Common myeloid progenitor, CD34-positive (primary cell): Measurements from ENCODE around the gene UQCC3.
"Not testable (repeated sequence)": the region's sequence is repeated elsewhere in the genome, so short reads cannot be mapped to it uniquely, and the experiment has no call there.

Experiments
- CTCF ChIA-PET: fragments of 350-600 bp; sonication (Branson Sonifier 250); formaldehyde crosslinking; loops from one replicate; lab custom pipeline; 2021; ENCODE audit warnings: antibody characterized with exemption; lab: Charles Lee
- POLR2A ChIA-PET: fragments of 350-600 bp; sonication (Branson Sonifier 250); formaldehyde crosslinking; loops from one replicate; lab custom pipeline; 2021; ENCODE audit warnings: antibody characterized with exemption; lab: Charles Lee
- DNase-seq, 3 donors: peaks; one replicate each; pipeline versions ENCODE4 v3.0.0 to v3.0.0-alpha.2; 2013
- H3K27ac ChIP-seq, 2 experiments: 1 replicate in 1 of 2; 2 replicates in 1 of 2; pipeline ENCODE4 v1.7.0; 2013; ENCODE audit warnings: inconsistent platforms in 2 of 2, low read length in 2 of 2, mild to moderate bottlenecking in 2 of 2, low read depth in 1 of 2, moderate library complexity in 1 of 2; ENCODE audit not compliant: severe bottlenecking in 2 of 2, insufficient read depth in 1 of 2, poor library complexity in 1 of 2
- H3K27me3 ChIP-seq, 5 experiments: replicated peaks in 2 of 5; 1 replicate in 3 of 5; 2 replicates in 2 of 5; pipeline versions ENCODE4 v1.6.1 to v1.7.0; 2013; ENCODE audit warnings: low read length in 4 of 5, mild to moderate bottlenecking in 2 of 5, moderate library complexity in 2 of 5, inconsistent platforms in 1 of 5; ENCODE audit not compliant: insufficient read depth in 5 of 5, control insufficient read depth in 4 of 5
- H3K36me3 ChIP-seq, 4 experiments: 1 replicate in 2 of 4; 2 replicates in 2 of 4; pipeline versions ENCODE4 v1.6.1 to v1.7.0; 2013; ENCODE audit warnings: low read length in 3 of 4, control low read depth in 1 of 4, mild to moderate bottlenecking in 1 of 4; ENCODE audit not compliant: control insufficient read depth in 4 of 4, insufficient read depth in 4 of 4
- H3K4me1 ChIP-seq, 4 experiments: 1 replicate in 3 of 4; 2 replicates in 1 of 4; pipeline versions ENCODE4 v1.6.1 to v1.7.1; 2013; ENCODE audit warnings: low read length in 3 of 4, mild to moderate bottlenecking in 3 of 4, control low read depth in 1 of 4, inconsistent platforms in 1 of 4, moderate library complexity in 1 of 4; ENCODE audit not compliant: control insufficient read depth in 4 of 4, insufficient read depth in 4 of 4; ENCODE audit errors: control extremely low read depth in 1 of 4
- H3K4me3 ChIP-seq, 7 experiments: 1 replicate in 4 of 7; 2 replicates in 3 of 7; pipeline versions ENCODE4 v1.5.1 to v1.7.0; 2013; ENCODE audit warnings: mild to moderate bottlenecking in 7 of 7, low read length in 6 of 7, moderate library complexity in 6 of 7, inconsistent platforms in 2 of 7, low read depth in 2 of 7, control low read depth in 1 of 7; ENCODE audit not compliant: insufficient read depth in 4 of 7, control insufficient read depth in 1 of 7; ENCODE audit errors: extremely low read depth in 1 of 7
- H3K9me3 ChIP-seq, 5 experiments: 1 replicate in 4 of 5; 2 replicates in 1 of 5; pipeline versions ENCODE4 v1.6.1 to v1.7.1; 2013; ENCODE audit warnings: low read length in 4 of 5, mild to moderate bottlenecking in 2 of 5, inconsistent platforms in 1 of 5, low read depth in 1 of 5, moderate library complexity in 1 of 5; ENCODE audit not compliant: control insufficient read depth in 4 of 5, insufficient read depth in 2 of 5; ENCODE audit errors: control extremely low read depth in 1 of 5
- WGBS: methylation state at CpG from one replicate; pipeline ENCODE4 v1.1.5; 2013; ENCODE audit not compliant: insufficient coverage; 5-methylcytosine and 5-hydroxymethylcytosine counted together

The UQCC3 gene

DNA sequence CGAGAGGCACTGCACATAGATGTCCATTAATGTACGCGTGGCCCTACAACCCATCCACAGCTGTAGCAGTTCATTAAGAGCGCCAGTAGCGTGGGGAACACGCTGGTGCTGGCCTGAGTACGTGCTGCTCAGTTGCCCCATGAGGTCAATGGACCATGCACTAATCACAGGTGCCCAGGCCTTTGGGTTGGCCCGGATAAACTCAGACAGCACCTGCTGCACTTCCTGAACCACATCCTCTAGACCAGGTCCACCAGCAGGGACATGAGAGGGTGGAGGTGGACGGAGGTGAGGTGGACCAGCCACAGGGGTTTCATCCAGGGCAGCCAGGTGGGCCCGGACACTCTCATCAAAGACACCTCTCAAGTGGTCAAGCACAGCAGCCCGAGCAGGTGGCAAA, 22.0 kb upstream of the UQCC3 start:
- ChIA-PET POLR2A (interaction anchor here (1.9 kb wide), 1 partner anchor 16 kb away, joined by 6 read pairs; the partner anchor contains the start of genes C11orf98 and CSKMT), CTCF (interaction anchor here (0.8 to 6.0 kb wide), 4 partner anchors 19 to 60 kb away, joined by 3 to 33 read pairs (median 5); partner anchors contain the start of genes C11orf98, CSKMT, LBHD1 and UQCC3)
- no peaks in the 10 kb centered on the region for H3K27me3 ChIP-seq
- no peak for DNase-seq
- no peaks in the 10 kb centered on the region for H3K9me3 ChIP-seq
- no peak overlapping the region for H3K27ac ChIP-seq
- no peak overlapping the region for H3K4me3 ChIP-seq
- 92% methylated on average over 11 of the region's 11 CpGs for WGBS
- peaks cover 7 to 35% (median 22%) of the 10 kb centered on the region in 4 experiments for H3K36me3 ChIP-seq
- H3K4me1 ChIP-seq = peaks cover 0 to 41% (median 33%) of the 10 kb centered on the region in 4 experiments

DNA sequence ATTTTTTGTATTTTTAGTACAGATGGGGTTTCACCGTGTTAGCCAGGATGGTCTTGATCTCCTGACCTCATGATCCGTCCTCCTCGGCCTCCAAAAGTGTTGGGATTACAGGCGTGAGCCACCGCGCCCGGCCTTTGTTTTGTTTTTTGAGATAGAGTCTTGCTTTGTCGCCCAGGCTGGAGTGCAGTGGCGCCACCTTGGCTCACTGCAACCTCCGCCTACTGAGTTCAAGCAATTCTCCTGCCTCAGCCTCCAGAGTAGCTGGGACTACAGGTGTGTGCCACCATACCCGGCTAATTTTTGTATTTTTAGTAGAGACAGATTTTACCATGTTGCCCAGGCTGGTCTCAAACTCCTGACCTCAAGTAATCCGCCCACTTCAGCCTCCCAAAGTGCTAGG, 21.2 kb upstream of the UQCC3 start:
- WGBS = 97% methylated on average over 12 of the region's 12 CpGs
- not testable (repeated sequence) for H3K27ac ChIP-seq, H3K27me3 ChIP-seq, DNase-seq, H3K9me3 ChIP-seq, H3K4me3 ChIP-seq
- H3K36me3 ChIP-seq = peaks cover 6 to 34% (median 21%) of the 10 kb centered on the region in 4 experiments
- peaks cover 0 to 34% (median 27%) of the 10 kb centered on the region in 4 experiments for H3K4me1 ChIP-seq
- ChIA-PET CTCF (interaction anchor here (0.7 to 1.0 kb wide), 2 partner anchors 17 to 31 kb away, joined by 3 to 4 read pairs; no protein-coding TSS in a partner anchor), POLR2A (interaction anchor here (1.9 kb wide), 1 partner anchor 15 kb away, joined by 6 read pairs; the partner anchor contains the start of genes C11orf98 and CSKMT)

DNA sequence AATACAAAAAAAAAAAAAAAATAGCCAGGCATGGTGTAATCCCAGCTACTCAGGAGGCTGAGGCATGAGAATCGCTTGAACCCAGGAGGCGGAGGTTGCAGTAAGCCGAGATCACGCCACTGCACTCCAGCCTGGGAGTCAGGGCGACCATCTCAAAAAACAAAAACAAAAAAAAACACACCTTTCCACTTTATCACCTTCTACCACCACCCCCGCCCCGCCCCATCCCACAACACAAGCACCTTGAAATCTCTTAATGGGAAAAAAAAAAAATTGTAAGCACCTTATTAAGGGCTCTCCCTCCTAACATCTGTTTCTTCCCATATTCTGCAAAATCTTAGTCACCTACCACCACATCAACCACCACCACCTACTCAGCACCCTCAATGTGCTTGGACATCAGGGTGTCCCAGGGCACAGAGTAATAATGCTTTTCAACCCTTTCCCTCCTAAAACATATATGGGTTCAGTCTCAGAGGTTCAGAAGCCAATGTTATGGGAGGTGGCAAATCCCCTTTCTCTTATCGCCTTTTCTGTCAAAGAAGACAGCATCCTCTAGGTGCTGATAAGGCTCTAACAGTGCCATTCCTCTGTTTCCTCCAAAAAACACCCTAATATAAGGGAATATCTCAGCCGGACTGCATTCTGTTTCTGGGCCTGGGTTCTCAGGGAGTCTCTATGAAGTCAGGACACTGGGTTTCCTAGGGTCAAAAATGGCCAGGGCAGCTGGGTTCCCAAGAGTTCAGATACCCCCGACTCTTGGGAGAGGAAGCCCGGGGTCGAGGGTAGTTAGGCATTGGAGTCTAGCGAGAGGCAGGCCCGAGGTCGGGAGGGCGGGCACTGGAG, 19.1 kb upstream of the UQCC3 start:
- Histone ChIP-seq H3K4me1 (peaks cover 0 to 21% (median 14%) of the 10 kb centered on the region in 4 experiments), H3K4me3 (peak overlapping the region; percentile 81 to 97 (median 94)), H3K36me3 (peaks cover 6 to 28% (median 21%) of the 10 kb centered on the region in 4 experiments), H3K27ac (peak overlapping the region; percentile 89 to 94), H3K9me3 (no peaks in the 10 kb centered on the region), H3K27me3 (no peaks in the 10 kb centered on the region)
- ChIA-PET POLR2A (interaction anchor here (0.6 to 1.6 kb wide), 11 partner anchors 13 to 229 kb away, joined by 3 to 33 read pairs (median 4); partner anchors contain the start of genes C11orf98, CSKMT, HNRNPUL2 and LBHD1), CTCF (interaction anchor here (1.0 kb wide), 2 partner anchors 12 to 41 kb away, joined by 3 to 5 read pairs; partner anchors contain the start of genes C11orf98 and CSKMT)
- peak in 2 of 3 donors; percentile 7 to 13 for DNase-seq
- WGBS = 0% methylated on average over 7 of the region's 16 CpGs

DNA sequence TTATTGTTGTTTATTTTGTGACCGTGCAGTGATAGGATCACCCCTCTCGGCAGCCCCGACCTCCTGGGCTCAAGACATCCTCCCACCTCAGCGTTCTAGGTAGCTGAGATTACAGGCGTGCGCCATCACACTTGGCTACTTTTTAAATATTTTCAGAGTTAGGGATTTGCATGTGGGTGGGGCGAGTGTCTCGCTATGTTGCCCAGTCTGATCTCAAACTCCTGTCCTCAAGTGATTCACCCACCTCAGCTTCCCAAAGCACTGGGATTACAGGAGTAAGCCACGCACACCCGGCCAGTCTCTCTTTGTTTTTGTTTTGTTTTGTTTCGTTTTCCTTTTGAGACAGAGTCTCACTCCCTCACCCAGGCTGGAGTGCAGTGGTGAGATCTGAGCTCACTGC, 17.2 kb upstream of the UQCC3 start:
- no peaks in the 10 kb centered on the region for H3K27me3 ChIP-seq
- H3K27ac ChIP-seq = no peak overlapping the region
- 97% methylated on average over 10 of the region's 11 CpGs for WGBS
- POLR2A ChIA-PET = interaction anchor here (1.1 to 2.1 kb wide), 2 partner anchors 11 to 17 kb away, joined by 3 to 13 read pairs; partner anchors contain the start of genes C11orf98 and CSKMT
- no peak overlapping the region for H3K4me3 ChIP-seq
- peaks cover 0 to 19% (median 13%) of the 10 kb centered on the region in 4 experiments for H3K4me1 ChIP-seq
- H3K9me3 ChIP-seq = no peaks in the 10 kb centered on the region
- H3K36me3 ChIP-seq = peaks cover 2 to 9% (median 5%) of the 10 kb centered on the region in 4 experiments
- DNase-seq = no peak
- CTCF ChIA-PET = interaction anchor here (1.5 to 4.6 kb wide), 4 partner anchors 7 to 37 kb away, joined by 4 to 33 read pairs (median 8); partner anchors contain the start of genes C11orf98, CSKMT and GANAB

DNA sequence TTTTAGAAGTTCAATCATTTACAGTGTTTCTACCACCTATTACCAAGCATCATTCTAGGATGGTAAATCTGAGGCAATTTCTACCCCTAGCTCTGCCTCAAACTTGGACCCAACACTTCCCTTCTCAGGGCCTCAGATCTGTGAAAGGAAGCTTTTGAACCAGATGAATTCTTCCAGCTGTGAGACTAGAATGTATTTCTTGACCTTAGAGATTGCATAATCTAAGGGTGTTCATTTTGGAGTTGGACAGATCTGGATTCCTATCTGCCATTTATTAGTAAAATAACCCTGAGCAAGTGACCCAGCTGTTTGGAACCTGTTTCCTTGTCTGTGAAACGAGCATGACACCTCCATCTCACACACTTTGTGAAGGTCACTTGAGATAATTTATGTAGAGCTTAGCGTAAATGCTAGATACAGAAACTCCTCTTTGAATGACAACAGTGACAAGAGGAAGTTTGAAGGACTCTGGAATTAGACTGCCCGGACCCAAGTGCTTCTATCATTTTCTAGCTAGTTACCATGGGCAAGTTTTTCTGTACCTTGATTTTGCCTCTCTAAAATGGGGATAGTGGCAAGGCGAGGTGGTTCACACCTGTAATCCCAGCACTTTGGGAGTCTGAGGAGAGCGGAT, 14.6 kb upstream of the UQCC3 start:
- no peak for DNase-seq
- CTCF ChIA-PET = interaction anchor here (1.4 to 4.6 kb wide), 5 partner anchors 9 to 65 kb away, joined by 4 to 33 read pairs (median 9); partner anchors contain the start of genes C11orf98, CSKMT, GANAB and TUT1

DNA sequence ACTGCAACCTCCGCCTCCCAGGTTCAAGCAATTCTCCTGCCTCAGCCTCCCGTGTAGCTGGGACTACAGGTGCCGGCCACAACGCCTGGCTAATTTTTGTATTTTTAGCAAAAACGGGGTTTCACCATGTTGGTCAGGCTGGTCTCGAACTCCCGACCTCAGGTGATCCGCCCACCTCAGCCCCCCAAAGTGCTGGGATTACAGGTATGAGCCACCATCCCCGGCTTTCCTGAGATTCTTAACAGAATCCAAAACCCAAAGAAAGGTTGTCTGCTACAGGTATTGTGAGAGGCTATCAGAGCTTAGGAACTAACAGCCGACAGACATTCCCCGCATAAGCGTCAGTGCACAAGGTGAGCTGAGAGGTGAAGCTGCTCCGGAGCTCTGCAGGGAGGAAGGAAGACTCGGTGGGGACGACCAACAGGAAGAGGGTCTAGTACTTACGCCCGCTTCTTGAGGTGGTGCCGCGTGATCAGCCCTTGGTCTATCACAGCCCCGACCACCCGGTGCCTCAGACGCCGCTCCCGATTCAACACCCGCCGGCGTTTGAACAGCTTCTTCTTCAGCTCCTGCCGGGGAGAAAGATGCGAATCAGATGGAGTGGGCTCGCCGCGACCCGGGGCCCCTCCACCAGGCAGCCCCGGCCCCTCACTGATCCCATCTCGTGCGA, 6.9 kb upstream of the UQCC3 start:
- H3K36me3 ChIP-seq = peaks cover 0 to 38% (median 18%) of the 10 kb centered on the region in 4 experiments
- no peaks in the 10 kb centered on the region for H3K27me3 ChIP-seq
- WGBS = 2% methylated on average over 30 of the region's 36 CpGs
- ChIA-PET POLR2A (interaction anchor here (0.6 to 2.3 kb wide), 16 partner anchors 9 to 177 kb away, joined by 3 to 33 read pairs (median 6); partner anchors contain the start of genes B3GAT3, EML3, GANAB and INTS5), CTCF (interaction anchor here (1.0 to 9.4 kb wide), 12 partner anchors 9 to 73 kb away, joined by 3 to 33 read pairs (median 6); partner anchors contain the start of genes GANAB, INTS5, TUT1 and UBXN1)
- H3K27ac ChIP-seq = peak overlapping the region; percentile 66 to 87
- peak in 2 of 3 donors; percentile 72 to 78 for DNase-seq
- H3K4me3 ChIP-seq = peak overlapping the region; percentile 79 to 99 (median 94)
- peaks cover 4 to 37% (median 26%) of the 10 kb centered on the region in 4 experiments for H3K4me1 ChIP-seq
- H3K9me3 ChIP-seq = no peaks in the 10 kb centered on the region

More for the DNA sequence above, 14.6 kb upstream of the UQCC3 start:
- no peaks in the 10 kb centered on the region for H3K27me3 ChIP-seq
- WGBS = 63% methylated on average over 4 of the region's 5 CpGs
- POLR2A ChIA-PET = interaction anchor here (0.6 to 1.1 kb wide), 3 partner anchors 9 to 1619 kb away, joined by 3 to 4 read pairs (median 3); partner anchors contain the start of gene CSKMT
- no peak overlapping the region for H3K27ac ChIP-seq
- H3K36me3 ChIP-seq = peaks cover 0 to 4% (median 2%) of the 10 kb centered on the region in 4 experiments
- no peak overlapping the region for H3K4me3 ChIP-seq
- H3K9me3 ChIP-seq = no peaks in the 10 kb centered on the region
- H3K4me1 ChIP-seq = peaks cover 0 to 14% (median 10%) of the 10 kb centered on the region in 4 experiments
